GM18517 (cell line): ENCODE results near the gene MYO9B.
"Not testable (repeated sequence)": the region's sequence is repeated elsewhere in the genome, so short reads cannot be mapped to it uniquely, and the experiment has no call there.

Experiments used
- ATAC-seq: cut with Tn5 transposase; IDR thresholded peaks from one replicate; pipeline ENCODE4 v1.9.1; 2021; ENCODE audit warnings: mild to moderate bottlenecking, moderate library complexity; ENCODE audit not compliant: unreplicated experiment

MYO9B gene

GRCh38 chr19:17178291-17178690 is 102.7 kb downstream of the MYO9B start:
- ATAC-seq: no peak

GRCh38 chr19:17180997-17181702 is 105.6 kb downstream of the MYO9B start:
- ATAC-seq: no peak

DNA sequence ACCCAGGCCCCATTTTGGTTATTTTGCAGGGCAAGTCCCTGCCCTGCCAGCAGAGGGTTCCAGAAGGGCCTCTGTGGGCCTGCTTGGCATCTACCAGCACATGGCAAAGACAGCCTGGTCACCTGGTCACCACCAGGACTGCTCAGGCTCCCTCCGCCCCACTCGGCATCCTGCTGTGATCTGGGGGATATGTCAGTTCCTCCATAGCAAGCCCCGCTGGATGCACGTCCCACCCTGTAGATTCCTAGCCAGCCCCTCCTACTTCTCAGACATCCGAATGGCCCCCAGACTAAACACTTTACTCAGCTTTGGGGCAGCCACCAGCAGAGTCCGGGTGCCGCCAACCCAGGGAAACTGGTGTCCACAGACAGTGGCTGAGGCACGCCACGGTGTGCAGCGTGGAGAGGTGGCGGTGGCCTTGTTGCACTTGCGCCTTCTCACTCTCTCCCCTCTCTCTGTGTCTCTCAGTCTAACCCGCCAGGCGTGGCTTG is 107.7 kb downstream of the MYO9B start:
- ATAC-seq: no peak

DNA sequence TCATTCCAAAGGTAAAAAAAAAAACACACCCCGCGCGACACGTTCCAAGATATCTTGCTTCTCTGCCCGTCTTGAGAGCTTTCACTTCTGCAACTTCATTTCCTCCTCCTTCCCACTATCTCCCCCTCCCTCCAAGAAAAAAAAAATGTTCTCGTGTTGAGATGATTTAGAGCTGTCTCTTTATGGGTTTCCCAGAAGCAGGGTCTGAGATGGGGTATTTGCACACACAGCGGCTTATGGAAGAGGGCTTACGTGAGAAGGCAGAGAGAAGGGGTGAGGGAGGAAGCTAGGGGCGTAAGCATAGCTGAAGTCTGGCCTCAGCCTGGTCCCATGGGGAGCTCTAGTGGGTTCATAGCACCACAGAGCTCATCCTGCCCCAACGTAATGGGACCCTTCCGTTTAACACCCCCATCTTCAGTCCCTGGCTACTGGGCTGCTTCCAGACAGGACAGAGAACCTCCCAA is 108.3 kb downstream of the MYO9B start:
- ATAC-seq: no peak

DNA sequence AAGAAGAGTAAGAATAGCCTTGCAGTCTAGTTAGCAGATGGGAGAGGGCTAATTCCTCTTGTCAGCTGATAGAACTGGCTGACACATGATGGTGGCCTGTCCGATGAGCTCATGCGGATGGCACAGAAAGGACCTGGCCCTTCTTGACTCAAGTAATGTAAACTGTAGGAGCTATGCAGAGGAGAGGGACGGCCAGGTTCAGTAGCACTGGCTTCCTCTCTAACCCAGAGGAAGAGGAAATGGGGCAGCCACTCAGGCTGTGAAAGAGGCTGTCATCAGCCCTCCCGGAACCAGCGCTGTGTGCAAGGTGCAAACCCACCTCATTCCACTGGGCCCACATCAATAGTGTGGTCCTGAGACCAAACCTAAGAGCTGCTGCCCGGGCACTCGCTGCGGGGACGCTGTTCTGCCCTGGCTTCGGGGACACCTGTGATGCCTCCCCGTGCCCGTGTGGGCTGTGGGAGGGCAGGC is 108.8 kb downstream of the MYO9B start:
- ATAC-seq: no peak

GRCh38 chr19:17185590-17185989 is 110.0 kb downstream of the MYO9B start:
- ATAC-seq: no peak

GRCh38 chr19:17191736-17192135 is 116.2 kb downstream of the MYO9B start:
- ATAC-seq: not testable (repeated sequence)

- no peak for ATAC-seq
These were observed 117.2 kb downstream of the MYO9B start for GRCh38 chr19:17192751-17193150.

GRCh38 chr19:17194608-17195007 is 119.0 kb downstream of the MYO9B start:
- no peak for ATAC-seq

- no peak for ATAC-seq
These were observed 119.5 kb downstream of the MYO9B start for GRCh38 chr19:17195106-17195505.

DNA sequence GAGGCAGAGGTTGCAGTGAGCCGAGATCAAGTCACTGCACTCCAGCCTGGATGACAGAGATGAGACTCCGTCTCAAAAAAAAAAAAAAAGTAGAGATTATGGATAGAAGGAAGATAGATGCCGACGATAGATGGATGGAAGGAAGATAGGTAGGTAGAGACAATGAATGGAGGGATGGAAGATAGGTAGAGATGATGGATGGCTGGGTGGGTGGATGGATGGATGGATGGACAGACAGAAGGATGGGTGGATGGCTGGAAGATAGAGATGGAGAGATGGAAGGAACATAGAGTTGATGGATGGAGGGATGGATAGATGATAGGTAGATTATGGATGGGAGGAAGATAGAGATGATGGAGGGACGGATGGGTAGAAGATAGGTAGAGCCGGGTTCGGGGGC is 121.0 kb downstream of the MYO9B start:
- ATAC-seq: no peak

GRCh38 chr19:17197666-17198065 is 122.1 kb downstream of the MYO9B start:
- ATAC-seq: no peak

GRCh38 chr19:17200408-17201079 is 125.0 kb downstream of the MYO9B start:
- ATAC-seq: no peak

- no peak for ATAC-seq
These were observed 126.7 kb downstream of the MYO9B start for GRCh38 chr19:17202249-17202648.

GRCh38 chr19:17202713-17203112 is 127.1 kb downstream of the MYO9B start:
- no peak for ATAC-seq

DNA sequence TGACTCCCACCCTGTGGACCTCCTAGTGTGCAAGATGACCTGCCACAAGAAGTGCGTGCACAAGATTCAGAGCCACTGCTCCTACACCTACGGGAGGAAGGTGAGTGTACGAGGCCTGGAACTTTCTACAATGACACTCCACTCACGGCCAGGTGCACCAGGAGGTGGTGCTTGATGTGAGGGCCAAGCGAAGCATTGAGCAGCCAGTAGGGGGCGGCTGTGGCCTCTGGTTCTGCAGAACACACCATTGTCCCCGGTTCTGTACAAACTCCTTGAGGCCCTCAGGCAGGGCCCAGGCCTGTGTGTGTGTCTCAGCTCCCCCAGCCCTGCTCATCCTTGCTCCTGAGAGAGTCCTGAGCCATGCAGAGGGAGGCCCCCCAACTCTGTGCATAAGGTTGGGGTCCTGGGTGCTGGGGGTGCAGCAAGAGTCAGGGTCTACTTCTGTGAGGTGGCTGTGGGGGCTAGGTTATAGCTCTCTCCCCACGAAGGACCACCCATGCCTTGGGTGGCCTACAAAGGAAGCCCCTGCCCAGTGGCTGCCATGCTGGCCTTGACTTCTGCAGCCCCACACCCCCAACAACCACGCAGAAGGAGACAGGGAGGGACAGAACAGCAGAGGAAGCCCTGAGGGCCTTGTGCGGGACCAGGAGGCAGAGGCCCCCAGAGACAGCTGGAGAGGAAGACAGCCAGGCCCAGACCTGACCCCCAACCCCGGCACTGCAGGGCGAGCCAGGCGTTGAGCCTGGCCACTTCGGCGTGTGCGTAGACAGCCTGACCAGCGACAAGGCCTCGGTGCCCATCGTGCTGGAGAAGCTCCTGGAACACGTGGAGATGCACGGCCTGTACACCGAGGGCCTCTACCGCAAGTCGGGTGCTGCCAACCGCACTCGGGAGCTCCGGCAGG is 129.9 kb downstream of the MYO9B start:
- no peak for ATAC-seq

DNA sequence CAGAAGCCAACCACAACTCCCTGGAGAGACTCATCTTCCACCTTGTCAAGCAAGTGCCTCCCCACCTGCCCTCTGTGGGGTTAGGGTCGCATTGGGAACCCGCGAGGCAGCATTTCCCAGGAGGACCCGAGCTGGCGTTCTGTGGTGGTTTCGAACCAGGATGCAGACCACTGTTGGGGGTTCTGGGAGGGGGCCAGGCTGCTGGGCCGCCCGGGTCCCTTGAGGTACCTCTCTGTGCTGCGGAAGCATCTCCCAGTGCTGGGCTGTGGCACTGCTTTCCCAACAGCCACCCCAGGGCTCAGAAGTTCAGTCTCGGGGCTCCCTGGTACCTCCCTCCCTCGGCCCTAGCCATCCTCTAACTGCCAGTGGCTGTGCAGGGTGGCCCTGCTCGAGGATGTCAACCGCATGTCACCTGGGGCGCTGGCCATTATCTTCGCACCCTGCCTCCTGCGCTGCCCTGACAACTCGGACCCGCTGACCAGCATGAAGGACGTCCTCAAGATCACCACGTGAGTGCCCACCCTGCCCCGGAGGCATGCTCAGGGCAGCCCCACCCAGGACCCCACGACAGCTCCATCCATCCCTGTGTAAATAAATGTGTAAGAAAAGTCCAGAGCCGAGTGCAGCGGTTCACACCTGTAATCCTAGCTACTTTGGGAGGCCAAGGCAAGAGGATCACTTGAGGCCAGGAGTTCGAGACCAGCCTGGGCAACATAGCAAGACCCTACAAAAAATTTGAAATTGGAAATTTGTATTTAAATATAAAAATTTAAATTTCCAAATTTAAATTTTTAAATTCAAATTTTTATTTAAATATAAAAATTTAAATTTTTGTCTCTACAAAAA is 131.4 kb downstream of the MYO9B start:
- ATAC-seq: no peak

- ATAC-seq: no peak
These were observed 133.8 kb downstream of the MYO9B start for GRCh38 chr19:17209126-17210036.

DNA sequence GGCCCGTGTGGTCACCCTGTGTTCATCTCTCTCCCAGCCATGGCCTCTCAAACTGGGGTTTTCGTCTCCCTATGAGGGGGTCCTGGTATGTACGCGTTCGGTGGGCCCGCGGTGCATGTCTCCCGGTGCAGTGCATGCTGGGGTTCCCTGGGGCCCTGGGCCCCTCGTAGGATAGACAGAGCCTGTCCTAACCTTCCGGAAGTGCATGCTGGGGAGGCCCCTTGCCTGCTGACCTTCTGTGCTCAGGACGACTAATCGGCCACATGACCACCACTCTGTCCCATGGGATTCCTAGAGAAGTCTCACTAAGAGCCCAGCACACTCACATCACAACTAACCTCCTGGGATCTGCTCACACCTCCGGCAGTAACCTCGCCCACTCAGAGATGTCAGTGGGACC is 134.7 kb downstream of the MYO9B start:
- ATAC-seq: no peak
